ENCODE results near the gene SPARC. TPM values are rescaled to one million over a fixed set of nuclear protein-coding genes. Genes with fewer than 3 reads are reported as not detected.

Gene SPARC
- polyA plus RNA-seq, 1 of the 3 experiments (the other 2 are of a cell fraction), result 1,115 TPM

DNA sequence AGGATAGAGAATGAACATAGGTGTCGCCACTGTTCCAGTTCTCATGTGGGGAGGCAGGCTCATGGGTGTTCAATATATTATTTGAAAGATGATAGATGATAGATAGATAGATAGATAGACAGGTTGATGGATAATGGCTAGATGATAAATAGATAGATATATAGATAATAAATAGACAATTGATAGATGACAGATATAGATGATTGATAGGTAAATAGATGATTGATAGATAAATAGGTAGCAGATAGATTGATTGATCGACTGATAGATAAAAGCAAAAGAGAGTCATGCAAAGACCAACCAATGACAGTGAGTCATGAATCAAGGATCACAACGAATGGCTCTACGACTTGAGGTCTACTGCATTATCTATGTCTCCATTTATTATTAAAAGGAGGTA, 30.4 kb downstream of the SPARC start:
- Histone ChIP-seq H3K4me1 (ENCODE audit: control insufficient read depth in 1 of 2, insufficient read depth in 2 of 2, low read depth in 1 of 2, low read length in 1 of 2) (peaks cover 5 to 8% of the 10 kb centered on the region in 2 experiments; a peak in 2 of 4 replicates), H3K27ac (ENCODE audit: low read depth in 2 of 2, low read length in 1 of 2) (no peak overlapping the region), H3K4me2 (no peak overlapping the region), H3K36me3 (replicated peaks in 1 of 2; ENCODE audit: control insufficient read depth in 1 of 2, insufficient read depth in 2 of 2, low read length in 1 of 2) (peaks cover 3 to 5% of the 10 kb centered on the region in 2 experiments), H3K9me2 (no peaks in the 10 kb centered on the region), H4K20me1 (ENCODE audit: insufficient read depth) (no peaks in the 10 kb centered on the region), H3K79me2 (ENCODE audit: insufficient read depth) (no peaks in the 10 kb centered on the region; the same call in 1 of the 2 replicates), H3F3A (replicated peaks; ENCODE audit: insufficient read depth) (peaks cover 25% of the 10 kb centered on the region), H3K9me3 (no peaks in the 10 kb centered on the region), H3K27me3 (ENCODE audit: insufficient read depth) (no peaks in the 10 kb centered on the region), H2AFZ (ENCODE audit: low read depth) (no peak overlapping the region), H3K9ac (no peak overlapping the region), H3K4me3 (ENCODE audit: low read depth in 2 of 2, low read length in 1 of 2) (no peak overlapping the region)
- DNase-seq, result no peak
- WGBS (ENCODE audit: low lambda C conversion rate), result 81% methylated on average over 4 of the region's 4 CpGs
- TF ChIP-seq EZH2phosphoT487 (IDR thresholded peaks at IDR 0.05; ENCODE audit: borderline replicate concordance, low read depth) (no peak), GATA2 (CRISPR knock-in tag; IDR thresholded peaks at IDR 0.05) (no peak), RFX5 (IDR thresholded peaks at IDR 0.05; ENCODE audit: low read length) (no peak), FOSL2 (IDR thresholded peaks at IDR 0.05; ENCODE audit: borderline replicate concordance, low read depth) (no peak), RXRA (IDR thresholded peaks at IDR 0.05; ENCODE audit: borderline replicate concordance, low read depth) (no peak), MAX (IDR thresholded peaks at IDR 0.05; ENCODE audit: low read depth) (no peak), EP300 (IDR thresholded peaks at IDR 0.05; ENCODE audit: borderline replicate concordance in 1 of 2, low read depth in 1 of 2, low read length in 1 of 2) (no peak), MEF2A (IDR thresholded peaks at IDR 0.05; ENCODE audit: borderline replicate concordance, low read depth) (no peak), JUND (IDR thresholded peaks at IDR 0.05) (no peak), TCF12 (IDR thresholded peaks at IDR 0.05) (no peak), MXI1 (IDR thresholded peaks at IDR 0.05; ENCODE audit: low read depth, low read length) (no peak), CTCF (IDR thresholded peaks at IDR 0.05) (no peak), NRF1 (IDR thresholded peaks at IDR 0.05; ENCODE audit: low read depth, low read length) (no peak), FOXM1 (IDR thresholded peaks at IDR 0.05; ENCODE audit: low read depth) (no peak), RCOR1 (IDR thresholded peaks at IDR 0.05; ENCODE audit: low read length) (no peak)
- TF ChIP-seq, protein P1, sequence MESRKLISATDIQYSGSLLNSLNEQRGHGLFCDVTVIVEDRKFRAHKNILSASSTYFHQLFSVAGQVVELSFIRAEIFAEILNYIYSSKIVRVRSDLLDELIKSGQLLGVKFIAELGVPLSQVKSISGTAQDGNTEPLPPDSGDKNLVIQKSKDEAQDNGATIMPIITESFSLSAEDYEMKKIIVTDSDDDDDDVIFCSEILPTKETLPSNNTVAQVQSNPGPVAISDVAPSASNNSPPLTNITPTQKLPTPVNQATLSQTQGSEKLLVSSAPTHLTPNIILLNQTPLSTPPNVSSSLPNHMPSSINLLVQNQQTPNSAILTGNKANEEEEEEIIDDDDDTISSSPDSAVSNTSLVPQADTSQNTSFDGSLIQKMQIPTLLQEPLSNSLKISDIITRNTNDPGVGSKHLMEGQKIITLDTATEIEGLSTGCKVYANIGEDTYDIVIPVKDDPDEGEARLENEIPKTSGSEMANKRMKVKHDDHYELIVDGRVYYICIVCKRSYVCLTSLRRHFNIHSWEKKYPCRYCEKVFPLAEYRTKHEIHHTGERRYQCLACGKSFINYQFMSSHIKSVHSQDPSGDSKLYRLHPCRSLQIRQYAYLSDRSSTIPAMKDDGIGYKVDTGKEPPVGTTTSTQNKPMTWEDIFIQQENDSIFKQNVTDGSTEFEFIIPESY (IDR thresholded peaks at IDR 0.05; ENCODE audit: borderline replicate concordance, low read depth), result no peak
- ChIA-PET CTCF (interaction anchor here (1.5 to 9.5 kb wide), 3 partner anchors 47 to 209 kb away, joined by 7 to 375 read pairs (median 23); partner anchors contain the start of gene SLC36A1), POLR2A (no interaction called here)
